Measurements from ENCODE around the gene NAA38.

NAA38 gene

DNA sequence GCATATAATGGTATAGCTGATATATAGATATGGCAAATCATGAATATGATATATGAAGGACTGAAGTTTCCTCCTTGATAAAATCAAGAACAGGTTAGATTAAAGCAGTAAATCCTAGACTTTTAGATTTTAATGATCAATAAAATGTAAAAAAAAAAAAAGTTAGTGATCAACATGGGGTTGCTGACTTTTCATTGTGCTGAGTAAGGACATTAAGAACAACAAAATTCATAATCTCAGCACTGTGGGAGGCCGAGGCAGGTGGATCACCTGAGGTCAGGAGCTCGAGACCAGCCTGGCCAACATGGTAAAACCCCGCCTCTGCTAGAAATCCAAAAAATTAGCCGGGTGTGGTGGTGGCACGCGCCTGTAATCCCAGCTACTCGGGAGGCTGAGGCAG is 20.9 kb upstream of the NAA38 start:
- no peak for TF ChIP-seq ZNF677 (tag by site-specific recombination; IDR thresholded peaks at IDR 0.05)
- TF ChIP-seq, protein P1, sequence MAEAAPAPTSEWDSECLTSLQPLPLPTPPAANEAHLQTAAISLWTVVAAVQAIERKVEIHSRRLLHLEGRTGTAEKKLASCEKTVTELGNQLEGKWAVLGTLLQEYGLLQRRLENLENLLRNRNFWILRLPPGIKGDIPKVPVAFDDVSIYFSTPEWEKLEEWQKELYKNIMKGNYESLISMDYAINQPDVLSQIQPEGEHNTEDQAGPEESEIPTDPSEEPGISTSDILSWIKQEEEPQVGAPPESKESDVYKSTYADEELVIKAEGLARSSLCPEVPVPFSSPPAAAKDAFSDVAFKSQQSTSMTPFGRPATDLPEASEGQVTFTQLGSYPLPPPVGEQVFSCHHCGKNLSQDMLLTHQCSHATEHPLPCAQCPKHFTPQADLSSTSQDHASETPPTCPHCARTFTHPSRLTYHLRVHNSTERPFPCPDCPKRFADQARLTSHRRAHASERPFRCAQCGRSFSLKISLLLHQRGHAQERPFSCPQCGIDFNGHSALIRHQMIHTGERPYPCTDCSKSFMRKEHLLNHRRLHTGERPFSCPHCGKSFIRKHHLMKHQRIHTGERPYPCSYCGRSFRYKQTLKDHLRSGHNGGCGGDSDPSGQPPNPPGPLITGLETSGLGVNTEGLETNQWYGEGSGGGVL (tag by site-specific recombination; IDR thresholded peaks at IDR 0.05), result no peak
- TF ChIP-seq GLI4 (tag by site-specific recombination; IDR thresholded peaks at IDR 0.05), result no peak
- TF ChIP-seq ZNF501 (tag by site-specific recombination; IDR thresholded peaks at IDR 0.05), result no peak
- no peak for TF ChIP-seq ZNF558 (tag by site-specific recombination; IDR thresholded peaks at IDR 0.05)
- TF ChIP-seq ZNF624 (tag by site-specific recombination; IDR thresholded peaks at IDR 0.05), result no peak
- no peak for TF ChIP-seq SCRT2 (tag by site-specific recombination; IDR thresholded peaks at IDR 0.05)
- TF ChIP-seq ZNF791 (tag by site-specific recombination; IDR thresholded peaks at IDR 0.05), result no peak
- TF ChIP-seq ZNF433 (tag by site-specific recombination; IDR thresholded peaks at IDR 0.05; ENCODE audit: low read depth), result no peak
- no peak for TF ChIP-seq ZNF211 (tag by site-specific recombination; IDR thresholded peaks at IDR 0.05; ENCODE audit: low read depth)
- no peak for TF ChIP-seq OSR2 (tag by site-specific recombination; IDR thresholded peaks at IDR 0.05)
- TF ChIP-seq YY1 (tag by site-specific recombination; IDR thresholded peaks at IDR 0.05), result no peak
- no peak for TF ChIP-seq ZNF274 (IDR thresholded peaks at IDR 0.05; ENCODE audit: low read length)
- TF ChIP-seq ZNF274 (tag by site-specific recombination; IDR thresholded peaks at IDR 0.05; ENCODE audit: borderline replicate concordance), result no peak
- no peak for TF ChIP-seq ZNF747 (tag by site-specific recombination; IDR thresholded peaks at IDR 0.05)
- no peak overlapping the region for H3K4me3 ChIP-seq (ENCODE audit: low read depth, low read length)
- H3K36me3 ChIP-seq (ENCODE audit: control insufficient read depth in 2 of 2, insufficient read depth in 1 of 2, low read length in 2 of 2), result peaks cover 55 to 80% of the 10 kb centered on the region in 2 experiments
- CTCF ChIA-PET, result interaction anchor here (0.7 to 0.8 kb wide), 2 partner anchors 13 to 16 kb away, joined by 4 to 5 read pairs; no protein-coding TSS in a partner anchor
- H3K9me3 ChIP-seq (ENCODE audit: control insufficient read depth, insufficient read depth, low read depth, low read length), result no peaks in the 10 kb centered on the region
- H3K27ac ChIP-seq (ENCODE audit: extremely low read depth, low read depth, low read length), result no peak overlapping the region
- no peaks in the 10 kb centered on the region for H3K4me1 ChIP-seq (ENCODE audit: control insufficient read depth, insufficient read depth, low read length)
- POLR2A ChIA-PET, result interaction anchor here (0.9 kb wide), 1 partner anchor 10 kb away, joined by 3 read pairs; no protein-coding TSS in a partner anchor

DNA sequence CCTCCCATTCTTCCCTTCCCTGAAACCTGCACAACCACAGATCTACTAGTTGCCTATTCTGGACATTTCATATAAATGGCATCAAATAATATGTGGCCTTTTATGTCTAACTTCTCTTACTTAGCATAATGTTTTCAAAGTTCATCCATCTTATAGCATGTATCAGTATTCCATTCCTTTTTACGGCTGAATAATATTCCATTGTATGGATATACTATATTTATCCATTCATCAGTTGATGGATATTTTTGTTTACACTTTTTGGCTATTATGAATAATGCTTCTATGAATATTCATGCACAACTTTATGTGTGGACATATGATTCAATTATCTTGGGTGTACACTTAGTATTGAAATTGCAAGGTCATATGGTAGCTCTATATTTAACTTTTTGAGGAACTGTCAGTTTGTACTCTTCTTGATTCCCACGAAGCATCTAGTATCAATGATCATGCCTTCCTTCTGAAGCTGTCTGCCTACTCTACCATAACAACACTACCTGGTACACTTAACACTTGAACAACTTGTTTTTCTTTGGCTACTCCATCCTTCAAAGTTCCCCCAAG is 18.5 kb upstream of the NAA38 start:
- no peaks in the 10 kb centered on the region for H3K4me1 ChIP-seq (ENCODE audit: control insufficient read depth, insufficient read depth, low read length)
- H3K27ac ChIP-seq (ENCODE audit: extremely low read depth, low read depth, low read length), result no peak overlapping the region
- no peak overlapping the region for H3K4me3 ChIP-seq (ENCODE audit: low read depth, low read length)
- peak; percentile 95 for TF ChIP-seq ZNF146 (tag by site-specific recombination; IDR thresholded peaks at IDR 0.05)
- TF ChIP-seq ZNF10 (tag by site-specific recombination; IDR thresholded peaks at IDR 0.05), result peak; percentile 84
- TF ChIP-seq ZNF48 (tag by site-specific recombination; IDR thresholded peaks at IDR 0.05), result no peak
- ChIA-PET POLR2A (no interaction called here), CTCF (interaction anchor here (0.6 to 2.7 kb wide), 4 partner anchors 22 to 133 kb away, joined by 3 to 9 read pairs (median 4); no protein-coding TSS in a partner anchor)
- no peaks in the 10 kb centered on the region for H3K9me3 ChIP-seq (ENCODE audit: control insufficient read depth, insufficient read depth, low read depth, low read length)
- H3K36me3 ChIP-seq (ENCODE audit: control insufficient read depth in 2 of 2, insufficient read depth in 1 of 2, low read length in 2 of 2), result peaks cover 56 to 75% of the 10 kb centered on the region in 2 experiments

DNA sequence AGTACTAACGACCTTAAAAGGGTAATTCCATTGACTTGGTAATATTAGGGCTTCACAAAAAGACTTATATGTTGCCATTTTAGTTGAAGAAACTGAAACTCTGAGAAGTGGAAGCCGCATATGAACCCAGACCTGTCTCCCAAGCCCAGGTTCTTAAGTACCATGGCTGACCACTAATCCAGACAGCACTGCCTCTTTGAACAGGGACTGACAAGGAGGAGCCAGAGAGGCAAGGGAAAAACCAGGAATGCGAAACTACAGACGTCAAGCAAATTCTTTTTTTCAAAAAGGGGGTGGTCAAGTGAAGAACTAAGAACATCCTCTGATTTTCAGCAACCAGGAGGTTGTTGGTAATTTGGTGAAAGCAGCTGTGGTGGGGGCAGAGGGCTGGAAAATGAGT is 15.7 kb upstream of the NAA38 start:
- TF ChIP-seq ZNF596 (tag by site-specific recombination; IDR thresholded peaks at IDR 0.05), result no peak
- no peak for TF ChIP-seq ZNF843 (tag by site-specific recombination; IDR thresholded peaks at IDR 0.05)
- TF ChIP-seq ZNF169 (tag by site-specific recombination; IDR thresholded peaks at IDR 0.05), result no peak
- TF ChIP-seq ZNF561 (tag by site-specific recombination; IDR thresholded peaks at IDR 0.05; ENCODE audit: borderline replicate concordance), result no peak
- TF ChIP-seq ZNF391 (tag by site-specific recombination; IDR thresholded peaks at IDR 0.05; ENCODE audit: borderline replicate concordance, low read depth), result no peak
- TF ChIP-seq ZNF768 (tag by site-specific recombination; IDR thresholded peaks at IDR 0.05), result no peak
- TF ChIP-seq ZNF211 (tag by site-specific recombination; IDR thresholded peaks at IDR 0.05; ENCODE audit: low read depth), result no peak
- TF ChIP-seq ZFP69B (tag by site-specific recombination; IDR thresholded peaks at IDR 0.05), result no peak
- Histone ChIP-seq H3K27ac (ENCODE audit: extremely low read depth, low read depth, low read length) (no peak overlapping the region), H3K9me3 (ENCODE audit: control insufficient read depth, insufficient read depth, low read depth, low read length) (no peaks in the 10 kb centered on the region), H3K4me3 (ENCODE audit: low read depth, low read length) (no peak overlapping the region), H3K36me3 (ENCODE audit: control insufficient read depth in 2 of 2, insufficient read depth in 1 of 2, low read length in 2 of 2) (peaks cover 48 to 63% of the 10 kb centered on the region in 2 experiments), H3K4me1 (ENCODE audit: control insufficient read depth, insufficient read depth, low read length) (no peaks in the 10 kb centered on the region)
- ChIA-PET POLR2A (no interaction called here), CTCF (interaction anchor here (1.4 to 3.1 kb wide), 3 partner anchors 9 to 40 kb away, joined by 7 to 21 read pairs (median 9); no protein-coding TSS in a partner anchor)

All from HEK293 (cell line).